IMR-90 (cell line): ENCODE measurements around the gene OSCP1. TPM values are rescaled to one million over a fixed set of nuclear protein-coding genes. Genes with fewer than 3 reads are reported as not detected.

Experiments used
- ATAC-seq: fragments of 200-7000 bp; cut with Tn5 transposase; 2 replicates; pipeline ENCODE4 v1.9.1; 2020; ENCODE audit warnings: low read depth, mild to moderate bottlenecking, moderate library complexity
- BruUV-seq: library from RNA; stranded (reverse); fragments of 400-500 nt; replicated peaks from 2 replicates; lab custom pipeline; 2021; lab: Mats Ljungman, UMichigan
- CTCF ChIA-PET: fragments of 300-600 bp; formaldehyde crosslinking; extraction: SDS; loops from one replicate; lab custom pipeline; 2021; ENCODE audit warnings: antibody characterized with exemption; lab: Yijun Ruan, JAX
- POLR2A ChIA-PET: fragments of 300-600 bp; sonication (Branson Sonifier 250); formaldehyde crosslinking; loops from one replicate; lab custom pipeline; 2022; ENCODE audit warnings: antibody characterized with exemption; ENCODE audit not compliant: unreplicated experiment; lab: Charles Lee
- DNase-seq: peaks from one replicate; pipeline ENCODE4 v3.0.0; 2013
- H2AFZ ChIP-seq: replicated peaks from 2 replicates; pipeline ENCODE3; 2013; ENCODE audit warnings: low read length, mild to moderate bottlenecking; ENCODE audit not compliant: poor library complexity
- H2AK5ac ChIP-seq: 2 replicates; pipeline ENCODE4 v1.6.1; 2013; ENCODE audit warnings: low read depth, low read length, inconsistent platforms
- H2AK9ac ChIP-seq: replicated peaks from 2 replicates; pipeline ENCODE3; 2013; ENCODE audit warnings: mild to moderate bottlenecking, low read depth, low read length, moderate library complexity; ENCODE audit not compliant: poor library complexity
- H2BK120ac ChIP-seq: 2 replicates; pipeline ENCODE4 v1.6.1; 2013; ENCODE audit warnings: low read depth, low read length, inconsistent platforms
- H2BK15ac ChIP-seq: 3 replicates; pipeline ENCODE4 v1.6.1; 2013; ENCODE audit warnings: low read depth, low read length, inconsistent platforms
- H2BK20ac ChIP-seq: 2 replicates; pipeline ENCODE4 v1.6.1; 2013; ENCODE audit warnings: low read depth, mild to moderate bottlenecking, inconsistent platforms, low read length, moderate library complexity
- H2BK5ac ChIP-seq: 2 replicates; pipeline ENCODE4 v1.6.1; 2013; ENCODE audit warnings: mild to moderate bottlenecking, low read depth, low read length, inconsistent platforms; ENCODE audit not compliant: poor library complexity, severe bottlenecking
- H3K14ac ChIP-seq: replicated peaks from 2 replicates; pipeline ENCODE4 v1.6.1; 2013; ENCODE audit warnings: low read depth, low read length, inconsistent platforms
- H3K18ac ChIP-seq: 2 replicates; pipeline ENCODE4 v1.6.1; 2013; ENCODE audit warnings: low read depth, low read length, control low read depth
- H3K23ac ChIP-seq: 2 replicates; pipeline ENCODE4 v1.6.1; 2013; ENCODE audit warnings: low read depth, low read length, inconsistent platforms
- H3K27ac ChIP-seq: 2 replicates; pipeline ENCODE4 v1.5.1; 2013; ENCODE audit warnings: mild to moderate bottlenecking, control low read depth, low read length; ENCODE audit not compliant: insufficient read depth
- H3K27me3 ChIP-seq: 2 replicates; pipeline ENCODE4 v1.6.1; 2013; ENCODE audit warnings: low read length; ENCODE audit not compliant: control insufficient read depth, insufficient read depth
- H3K36me3 ChIP-seq: 2 replicates; pipeline ENCODE4 v1.6.1; 2013; ENCODE audit warnings: low read length, mixed read lengths; ENCODE audit not compliant: control insufficient read depth, insufficient read depth
- H3K4ac ChIP-seq: 2 replicates; pipeline ENCODE4 v1.6.1; 2013; ENCODE audit warnings: low read depth, low read length, inconsistent platforms
- H3K4me1 ChIP-seq: 2 replicates; pipeline ENCODE4 v1.6.1; 2013; ENCODE audit warnings: low read length, mixed read lengths; ENCODE audit not compliant: control insufficient read depth, insufficient read depth
- H3K4me2 ChIP-seq: 2 replicates; pipeline ENCODE4 v1.6.1; 2013; ENCODE audit warnings: low read depth, mild to moderate bottlenecking, control low read depth, low read length, moderate library complexity
- H3K4me3 ChIP-seq: 2 replicates; pipeline ENCODE4 v1.5.1; 2013; ENCODE audit warnings: low read depth, mild to moderate bottlenecking, control low read depth, low read length, moderate library complexity; ENCODE audit not compliant: insufficient read depth
- H3K56ac ChIP-seq: 2 replicates; pipeline ENCODE4 v1.6.1; 2013; ENCODE audit warnings: low read length, inconsistent platforms; ENCODE audit not compliant: insufficient read depth; ENCODE audit errors: extremely low read depth
- H3K79me1 ChIP-seq, 2 experiments: 2 replicates each; pipeline ENCODE4 v1.6.1; 2013; ENCODE audit warnings: low read length in 2 of 2, inconsistent platforms in 1 of 2, low read depth in 1 of 2
- H3K9ac ChIP-seq: 2 replicates; pipeline ENCODE4 v1.6.1; 2013; ENCODE audit warnings: low read depth, low read length, control low read depth
- H3K9me1 ChIP-seq: 2 replicates; pipeline ENCODE4 v1.6.1; 2013; ENCODE audit warnings: low read length, inconsistent platforms; ENCODE audit not compliant: insufficient read depth
- H3K9me3 ChIP-seq: 2 replicates; pipeline ENCODE4 v1.6.1; 2013; ENCODE audit warnings: low read length; ENCODE audit not compliant: control insufficient read depth, insufficient read depth
- H4K20me1 ChIP-seq: 2 replicates; pipeline ENCODE4 v1.6.1; 2013; ENCODE audit warnings: low read length, inconsistent platforms; ENCODE audit not compliant: insufficient read depth
- H4K5ac ChIP-seq: 2 replicates; pipeline ENCODE4 v1.6.1; 2013; ENCODE audit warnings: mild to moderate bottlenecking, low read depth, low read length, control low read depth
- H4K8ac ChIP-seq, 2 experiments: 2 replicates each; pipeline ENCODE4 v1.6.1; 2013; ENCODE audit warnings: low read depth in 2 of 2, low read length in 2 of 2, control low read depth in 1 of 2, inconsistent platforms in 1 of 2
- H4K91ac ChIP-seq: 2 replicates; pipeline ENCODE4 v1.6.1; 2013; ENCODE audit warnings: low read depth, low read length, inconsistent platforms; ENCODE audit not compliant: insufficient read depth
- CHD1 ChIP-seq: IDR thresholded peaks from 2 replicates; pipeline ENCODE4 v1.6.1; 2012; ENCODE audit warnings: low read depth, low read length, improper control_type of control experiment
- SMC3 ChIP-seq: fragments of 150-350 bp; IDR thresholded peaks from 2 replicates; pipeline ENCODE4 v1.6.1; 2016; ENCODE audit warnings: low read depth, mild to moderate bottlenecking, antibody characterized with exemption, low read length, moderate library complexity
- WGBS, 2 experiments: methylation state at CpG; one replicate each; pipeline versions ENCODE4 v1.1.5 to v1.1.7; 2013; ENCODE audit warnings: missing lambda C conversion rate in 2 of 2; ENCODE audit not compliant: insufficient read length in 1 of 2; ENCODE audit errors: extremely low coverage in 2 of 2; 5-methylcytosine and 5-hydroxymethylcytosine counted together
- dilution Hi-C: fragments of 300-500 bp; cut with HindIII; formaldehyde crosslinking; loops from one replicate; pipeline ENCODE4 v1.14.3; 2018; ENCODE audit warnings: low sequenced_read_pairs; ENCODE audit not compliant: unreplicated experiment
- in situ Hi-C: fragments of 300-500 bp; cut with MboI; formaldehyde crosslinking; loops from 3 replicates; pipeline ENCODE4 v1.14.3; 2019; ENCODE audit warnings: low sequenced_read_pairs, inconsistent platforms, mixed read lengths
- intact Hi-C: fragments of 100-400 bp; cut with micrococcal nuclease; formaldehyde crosslinking; loops from 2 replicates; pipeline ENCODE4 v1.10.0; 2022
- polyA plus RNA-seq, 3 experiments: library from polyadenylated mRNA; depleted of rRNA; stranded (reverse); fragments of >200 nt; gene quantifications; 2 replicates each; pipeline ENCODE4 v1.2.3, GENCODE V29; 2012; ENCODE audit warnings: low replicate concordance in 1 of 3
- total RNA-seq: library from RNA; depleted of rRNA; stranded (reverse); fragments of >200 nt; gene quantifications from 2 replicates; pipeline ENCODE4 v1.2.3, GENCODE V29; 2012

The OSCP1 gene
- total and polyA plus RNA-seq, 2 of the 4 experiments (the other 2 are of a cell fraction) = 7.8 to 11.8 TPM

- H4K5ac ChIP-seq = no peak overlapping the region; the same call in 1 of the 2 replicates
- H3K4me3 ChIP-seq = peak overlapping the region; percentile 96
- intact Hi-C loops = loop anchor here (5.0 kb wide), 2 partner anchors 38 to 62 kb away; partner anchors contain the start of gene EVA1B
- H3K4me2 ChIP-seq = peak overlapping the region; percentile 96
- H2BK120ac ChIP-seq = no peak overlapping the region; the same call in 1 of the 2 replicates
- H3K9me1 ChIP-seq = peaks cover 30% of the 10 kb centered on the region
- no peaks in the 10 kb centered on the region for H3K9me3 ChIP-seq
- H2AFZ ChIP-seq = peak overlapping the region; percentile 88
- peak overlapping the region; percentile 84 for H3K4ac ChIP-seq
- H2AK9ac ChIP-seq = peak overlapping the region; percentile 95
- no peak overlapping the region for H2BK20ac ChIP-seq
- H2AK5ac ChIP-seq = peak overlapping the region; percentile 56
- H3K4me1 ChIP-seq = peaks cover 22% of the 10 kb centered on the region
- dilution Hi-C loops = no loop called here
- H3K14ac ChIP-seq = peak overlapping the region; percentile 6
- H2BK15ac ChIP-seq = no peak overlapping the region; the same call in 2 of the 3 replicates
- no peak for DNase-seq
- BruUV-seq = TSS peak; percentile 37
- peaks cover 52% of the 10 kb centered on the region for H4K20me1 ChIP-seq
- peak overlapping the region; percentile 45 for H3K56ac ChIP-seq
- peaks cover 10 to 70% of the 10 kb centered on the region in 2 experiments; a peak in 3 of 4 replicates for H3K79me1 ChIP-seq
- CTCF ChIA-PET = interaction anchor here (1.2 kb wide), 2 partner anchors 16 to 42 kb away, joined by 3 to 4 read pairs; no protein-coding TSS in a partner anchor
- peaks cover 4% of the 10 kb centered on the region for H3K36me3 ChIP-seq
- H2BK5ac ChIP-seq = peak overlapping the region; percentile 89
- no peak overlapping the region; a peak in 1 of 4 replicates for H4K8ac ChIP-seq
- TF ChIP-seq SMC3 (no peak), CHD1 (0 out of 2 replicates have a peak, but pooled peaks have one; percentile 14)
- H3K27ac ChIP-seq = peak overlapping the region; percentile 89
- no peak for ATAC-seq
- WGBS, 2 experiments = 5% methylated on average over 12 of the region's 25 CpGs; no CpG with 5 or more reads in 1 of the 2 experiments
- peak overlapping the region; percentile 46; the same call in 1 of the 2 replicates for H4K91ac ChIP-seq
- no peak overlapping the region for H3K18ac ChIP-seq
- peak overlapping the region; percentile 93 for H3K9ac ChIP-seq
- H3K27me3 ChIP-seq = no peaks in the 10 kb centered on the region
- peak overlapping the region; percentile 95 for H3K23ac ChIP-seq
- in situ Hi-C loops = no loop called here
- POLR2A ChIA-PET = no interaction called here
These were observed 65.5 kb downstream of the OSCP1 start for GRCh38 chr1:36384542-36385409.
